ENCODE data around the gene BCAS3.

BCAS3 gene

DNA sequence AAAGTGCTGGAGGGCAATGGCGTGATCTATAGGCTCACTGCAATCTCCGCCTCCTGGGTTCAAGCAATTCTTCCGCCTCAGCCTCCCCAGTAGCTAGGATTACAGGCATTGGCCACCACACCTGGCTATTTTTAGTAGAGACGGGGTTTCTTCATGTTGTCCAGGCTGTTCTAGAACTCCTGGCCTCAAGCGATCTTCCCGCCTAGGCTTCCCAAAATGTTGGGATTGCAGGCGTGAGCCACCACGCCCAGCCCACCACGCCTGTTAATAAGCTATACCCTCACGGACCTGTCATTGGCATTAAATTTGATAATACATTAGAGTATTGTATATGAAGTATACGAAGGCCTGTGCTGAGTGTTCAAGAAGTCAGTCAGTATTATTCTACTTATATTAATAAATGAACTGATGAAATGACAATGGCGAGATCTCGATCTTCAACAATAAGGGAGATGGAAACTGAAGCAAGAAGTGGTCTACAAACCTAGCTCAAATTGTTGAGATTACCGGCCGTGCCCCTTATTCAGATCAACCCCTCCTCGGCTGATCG, 818 bp upstream of the BCAS3 start:
- no peak for DNase-seq

- no peak for DNase-seq
Observed at GRCh38 chr17:60678118-60678444, 430 bp downstream of the BCAS3 start.

DNA sequence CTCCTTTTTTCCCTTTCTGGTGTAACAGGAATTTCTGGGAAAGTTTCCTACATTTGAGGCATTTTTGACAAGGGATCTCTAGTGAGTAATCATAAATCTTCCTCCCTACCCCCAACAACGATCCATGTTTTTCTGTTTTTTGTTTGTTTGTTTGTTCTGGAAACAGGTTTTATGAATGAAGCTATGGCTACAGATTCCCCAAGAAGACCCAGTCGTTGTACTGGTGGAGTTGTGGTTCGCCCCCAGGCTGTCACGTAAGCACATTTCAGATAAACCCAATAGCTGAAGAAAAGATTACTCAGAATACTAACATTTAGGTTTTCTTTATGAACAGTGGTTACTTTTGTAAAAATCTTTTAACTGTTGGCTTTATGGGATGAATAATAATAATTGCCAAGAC, 1.6 kb downstream of the BCAS3 start:
- DNase-seq = no peak

DNA sequence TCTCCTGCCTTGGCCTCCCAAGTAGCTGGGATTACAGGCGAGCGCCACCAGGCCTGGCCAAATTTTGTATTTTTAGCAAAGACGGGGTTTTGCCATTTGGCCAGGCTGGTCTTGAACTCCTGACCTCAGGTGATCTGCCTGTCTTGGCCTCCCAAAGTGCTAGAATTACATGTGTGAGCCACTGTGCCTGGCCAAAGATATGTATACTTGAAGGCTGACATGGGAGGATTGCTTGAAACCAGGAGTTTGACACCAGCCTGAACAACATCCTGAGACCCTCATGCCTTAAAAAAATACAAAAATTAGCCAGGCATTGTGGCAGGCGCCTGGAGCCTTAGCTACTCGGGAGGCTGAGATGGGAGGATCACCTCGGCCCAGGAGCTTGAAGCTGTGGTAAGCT, 3.1 kb downstream of the BCAS3 start:
- DNase-seq = no peak

DNA sequence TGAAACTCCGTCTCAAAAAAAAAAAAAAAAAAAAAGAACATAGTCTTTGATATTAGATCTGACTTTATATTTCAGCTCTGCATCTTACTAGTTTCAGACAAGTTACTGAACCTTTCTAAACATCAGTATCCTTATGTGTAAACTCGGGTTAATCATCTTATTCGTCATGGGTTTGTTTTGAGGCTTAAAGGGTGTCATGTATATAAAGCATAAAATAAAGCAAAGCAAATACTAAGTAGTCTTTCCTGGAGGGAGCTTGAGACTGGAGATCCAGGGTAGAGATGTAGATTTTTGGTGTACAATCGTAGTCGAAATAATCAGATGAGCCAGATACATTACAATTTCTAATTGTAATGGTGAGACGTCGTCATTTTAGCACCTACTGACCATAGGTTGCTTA, 7.8 kb downstream of the BCAS3 start:
- no peak for DNase-seq

- DNase-seq = no peak
Observed at GRCh38 chr17:60695960-60696359, 18.3 kb downstream of the BCAS3 start.

GRCh38 chr17:60699090-60699489, 21.4 kb downstream of the BCAS3 start:
- no peak for DNase-seq

DNA sequence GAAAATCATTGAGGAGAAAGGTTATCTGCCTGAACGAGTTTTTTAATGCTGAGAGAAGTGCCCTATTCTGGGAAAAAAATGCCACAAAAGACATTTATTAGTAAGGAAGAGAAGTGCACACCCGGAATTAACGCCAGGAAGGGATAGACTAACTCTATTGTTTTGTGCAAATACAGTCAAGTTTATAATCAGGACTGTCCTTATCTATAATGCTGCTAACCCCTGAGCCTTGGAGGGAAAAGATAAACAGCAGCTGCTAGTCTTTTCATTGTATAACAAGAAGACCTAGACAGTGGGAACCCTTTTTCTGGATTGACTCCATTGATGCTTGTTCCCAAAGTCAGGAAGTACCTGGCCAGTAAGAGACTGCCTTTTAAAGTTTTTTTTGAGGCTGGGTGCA, 26.5 kb downstream of the BCAS3 start:
- DNase-seq = no peak

DNA sequence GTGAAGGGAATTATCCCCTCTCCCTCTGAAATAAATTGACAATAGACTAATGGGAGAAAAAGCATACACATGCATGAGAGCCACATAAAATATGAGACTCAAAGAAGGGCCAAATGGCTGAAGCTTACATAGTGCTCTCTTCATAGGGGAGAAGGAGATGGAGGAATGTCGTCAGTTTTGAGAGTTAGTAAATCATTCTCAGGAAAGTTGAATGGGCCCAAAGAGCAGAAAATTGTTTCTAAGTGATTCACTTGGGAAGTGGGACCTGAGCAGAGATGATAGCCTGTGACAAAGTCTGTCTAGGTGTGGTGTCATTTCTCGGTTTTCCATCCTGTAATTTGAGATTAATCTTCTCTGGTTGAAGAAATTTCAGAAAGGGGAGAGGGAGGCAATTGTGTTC, 35.0 kb downstream of the BCAS3 start:
- no peak for DNase-seq

- no peak for DNase-seq
Observed at GRCh38 chr17:60713608-60714007, 36.0 kb downstream of the BCAS3 start.

- DNase-seq = no peak
Observed at GRCh38 chr17:60716766-60717165, 39.1 kb downstream of the BCAS3 start.

DNA sequence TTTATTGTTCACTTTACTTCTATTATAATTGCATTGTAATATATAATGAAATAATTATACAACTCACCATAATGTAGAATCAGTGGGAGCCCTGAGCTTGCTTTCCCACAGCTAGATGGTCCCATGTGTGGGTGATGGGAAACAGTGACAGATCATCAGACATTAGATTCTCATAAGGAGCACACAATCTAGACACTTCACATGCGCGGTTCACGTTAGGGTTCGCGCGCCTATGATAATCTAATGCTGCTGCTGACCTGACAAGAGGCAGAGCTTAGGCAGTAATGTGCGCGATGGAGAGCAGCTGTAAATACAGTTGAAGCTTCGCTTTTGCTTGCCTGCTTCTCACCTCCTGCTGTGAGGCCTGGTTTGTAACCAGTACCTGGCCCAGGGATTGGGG, 40.2 kb downstream of the BCAS3 start:
- no peak for DNase-seq

DNA sequence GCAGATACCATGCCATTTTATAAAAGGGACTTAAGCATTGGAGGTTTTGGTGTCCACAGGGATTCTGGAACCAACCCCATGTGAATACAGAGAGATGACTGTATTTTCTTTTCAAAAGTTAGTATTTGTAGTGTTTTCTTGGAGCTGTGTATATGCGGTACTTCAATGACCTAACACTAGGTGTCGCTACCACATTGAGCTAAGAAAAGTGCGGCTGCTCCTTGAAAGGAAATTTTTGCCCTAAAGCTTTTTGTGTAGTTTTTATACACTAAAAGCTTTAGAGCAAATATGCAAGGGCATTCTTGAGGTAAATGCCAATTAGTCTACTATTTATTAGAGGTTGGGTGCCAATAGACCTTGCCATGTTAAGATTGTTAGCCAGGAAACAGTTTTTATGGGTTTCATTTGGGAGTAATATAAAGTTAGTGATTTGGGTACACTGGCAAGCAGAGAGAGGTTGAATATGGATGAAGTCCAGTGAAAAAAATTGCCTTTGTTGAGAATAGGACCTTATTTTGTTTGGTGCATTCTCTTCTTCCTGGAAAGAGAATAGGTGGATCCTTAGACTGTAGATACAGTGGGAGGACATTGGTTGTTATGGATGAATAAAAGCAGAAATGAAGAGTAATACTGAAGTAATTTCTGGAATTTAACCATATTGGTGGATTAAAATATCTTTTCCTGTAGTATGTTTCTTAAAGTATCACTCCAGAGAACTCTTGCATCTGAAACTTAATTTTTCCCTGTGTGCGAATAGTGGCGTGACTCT, 43.3 kb downstream of the BCAS3 start:
- DNase-seq = peak; percentile 2

DNA sequence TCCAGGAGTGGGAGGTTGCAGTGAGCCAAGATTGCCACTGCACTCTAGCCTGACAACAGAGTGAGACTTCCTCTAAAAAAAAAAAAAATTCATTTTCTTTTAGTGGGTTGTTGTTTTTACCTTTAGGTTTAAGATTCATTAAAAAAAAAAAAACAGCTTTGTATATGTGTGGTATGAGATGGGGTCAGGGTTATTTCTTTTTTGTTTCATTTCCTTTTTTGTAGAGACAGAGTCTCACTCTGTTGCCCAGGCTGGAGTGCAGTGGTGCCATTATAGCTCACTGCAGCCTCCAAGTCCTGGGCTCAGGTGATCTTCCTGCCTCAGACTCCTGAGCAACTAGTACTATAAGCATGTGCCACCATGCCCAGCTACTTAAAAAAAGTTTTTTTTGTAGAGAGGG, 47.0 kb downstream of the BCAS3 start:
- no peak for DNase-seq

- no peak for DNase-seq
Observed at GRCh38 chr17:60729854-60730253, 52.2 kb downstream of the BCAS3 start.

DNA sequence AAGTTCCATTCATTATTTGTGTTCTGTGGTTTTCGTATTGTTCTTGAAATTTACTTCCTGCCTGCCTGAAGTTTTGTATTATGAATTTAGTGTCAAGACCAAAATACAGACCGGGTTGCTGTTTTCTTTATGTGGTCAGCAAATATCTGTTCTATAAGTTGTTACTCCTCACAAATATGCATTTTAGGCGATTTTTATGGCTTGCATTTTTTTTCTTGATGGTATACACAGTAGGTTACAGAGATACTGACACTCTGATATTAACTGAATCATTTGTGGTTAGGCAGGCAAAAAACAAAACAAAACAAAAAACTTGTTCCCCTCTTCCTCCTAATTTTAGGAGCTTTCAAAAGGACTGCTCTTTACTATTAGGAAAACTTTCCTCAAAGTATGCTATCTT, 52.6 kb downstream of the BCAS3 start:
- DNase-seq = no peak

GRCh38 chr17:60738287-60738686, 60.6 kb downstream of the BCAS3 start:
- no peak for DNase-seq

- no peak for DNase-seq
Observed at GRCh38 chr17:60740584-60740983, 62.9 kb downstream of the BCAS3 start.

DNA sequence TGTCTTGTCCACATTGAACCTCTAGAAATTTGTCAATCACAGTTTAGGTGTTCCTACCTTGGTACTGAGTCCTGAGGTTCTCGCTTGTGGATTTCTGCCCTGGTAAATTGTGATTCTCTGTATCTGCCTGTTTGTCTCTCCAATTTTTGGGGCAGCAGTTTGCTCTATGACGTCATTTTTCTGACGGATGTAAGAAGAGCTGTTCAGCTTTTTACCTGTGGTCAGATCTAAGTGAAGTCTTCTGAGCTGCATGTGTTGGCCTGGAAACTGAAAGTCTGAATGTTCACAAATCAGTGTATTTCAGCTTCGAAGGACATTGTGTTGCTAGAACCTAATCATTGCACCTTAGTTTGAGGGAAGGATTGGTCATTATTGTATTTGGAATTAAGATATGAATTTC, 63.4 kb downstream of the BCAS3 start:
- no peak for DNase-seq

- DNase-seq = no peak
Observed at GRCh38 chr17:60743282-60743681, 65.6 kb downstream of the BCAS3 start.

- no peak for DNase-seq
Observed at GRCh38 chr17:60743799-60744198, 66.1 kb downstream of the BCAS3 start.

GRCh38 chr17:60744355-60744966, 66.8 kb downstream of the BCAS3 start:
- no peak for DNase-seq

GRCh38 chr17:60745544-60745943, 67.9 kb downstream of the BCAS3 start:
- DNase-seq = no peak

GRCh38 chr17:60747069-60747808, 69.6 kb downstream of the BCAS3 start:
- DNase-seq = no peak
